Measurements from ENCODE around the gene ERBIN.
"Not testable (repeated sequence)": the region's sequence is repeated elsewhere in the genome, so short reads cannot be mapped to it uniquely, and the experiment has no call there.

The ERBIN gene

DNA sequence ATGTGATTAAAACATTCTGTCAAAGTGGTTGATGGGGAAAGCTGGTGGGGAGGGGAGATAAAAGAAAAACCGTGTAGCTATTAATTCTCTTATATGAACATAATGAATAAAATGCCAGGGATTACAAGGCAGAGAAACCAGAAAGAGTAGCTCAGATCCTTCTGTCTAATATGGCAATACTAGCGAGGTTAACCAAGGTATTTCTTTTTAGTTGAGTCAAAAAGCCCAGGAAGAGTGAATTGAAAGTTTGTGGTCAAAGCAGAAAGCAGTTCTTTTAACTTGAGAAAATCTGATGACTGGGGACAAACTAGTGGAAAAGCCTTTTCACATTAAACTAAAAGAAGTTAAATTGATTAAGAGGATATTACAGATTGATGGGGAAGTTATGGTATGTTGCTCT is 76.0 kb downstream of the ERBIN start:
- DNase-seq (ENCODE audit: low read depth in 2 of 2): no peak

DNA sequence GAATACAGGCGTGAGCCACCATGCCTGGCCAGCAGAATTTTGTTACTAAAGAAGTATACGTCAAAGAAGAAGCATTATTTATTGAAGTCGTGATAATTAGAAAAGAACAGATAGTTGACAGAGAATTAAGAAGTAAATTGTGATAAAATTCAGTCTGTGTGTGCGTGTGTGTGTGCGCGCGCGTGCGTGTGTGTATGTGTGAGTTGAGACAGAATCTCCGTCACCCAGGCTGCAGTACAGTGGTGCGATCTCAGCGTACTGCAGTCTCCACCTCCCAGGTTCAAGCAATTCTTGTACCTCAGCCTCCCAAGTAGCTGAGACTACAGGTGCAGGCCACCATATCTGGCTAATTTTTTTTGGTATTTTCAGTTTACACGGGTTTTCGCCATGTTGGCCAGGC is 77.8 kb downstream of the ERBIN start:
- DNase-seq (ENCODE audit: low read depth in 2 of 2): no peak

DNA sequence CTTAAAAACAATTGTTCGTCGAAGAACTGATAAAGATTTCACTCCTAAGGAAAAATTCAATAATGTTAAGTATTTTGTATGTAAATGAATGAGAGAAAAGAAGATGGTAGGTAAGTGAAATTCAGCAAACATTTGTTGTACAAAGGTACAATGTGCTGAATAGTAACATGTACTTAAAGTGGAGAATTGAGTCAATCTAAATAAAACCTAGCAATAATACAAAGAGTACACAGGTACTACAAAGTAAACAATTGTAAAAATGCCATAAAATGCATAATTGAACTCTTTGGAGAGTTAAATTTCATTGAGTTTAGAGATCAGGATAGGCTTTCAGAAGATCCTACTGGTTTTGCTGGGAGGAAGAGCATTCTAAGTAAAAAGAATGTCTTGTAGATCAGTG is 82.9 kb downstream of the ERBIN start:
- DNase-seq (ENCODE audit: low read depth in 2 of 2): no peak

DNA sequence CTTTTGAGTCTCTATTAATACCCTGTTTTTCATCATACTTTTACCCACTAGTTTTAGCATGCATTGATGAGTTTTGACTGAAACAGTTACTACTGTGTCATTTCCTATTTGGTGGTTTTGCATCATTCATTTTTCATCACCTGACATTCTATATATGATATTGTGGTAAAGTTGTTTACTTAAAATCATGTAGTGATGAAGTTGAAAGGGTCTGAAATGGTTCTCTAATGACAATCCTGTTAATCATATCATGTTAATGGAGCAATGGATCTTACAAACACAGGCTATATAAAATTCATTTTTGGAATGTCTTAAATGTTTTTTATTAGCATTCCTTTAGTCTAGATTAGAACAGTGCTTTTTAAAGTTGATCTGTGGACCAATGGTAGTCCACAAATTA is 84.1 kb downstream of the ERBIN start:
- DNase-seq (ENCODE audit: low read depth in 2 of 2): no peak

DNA sequence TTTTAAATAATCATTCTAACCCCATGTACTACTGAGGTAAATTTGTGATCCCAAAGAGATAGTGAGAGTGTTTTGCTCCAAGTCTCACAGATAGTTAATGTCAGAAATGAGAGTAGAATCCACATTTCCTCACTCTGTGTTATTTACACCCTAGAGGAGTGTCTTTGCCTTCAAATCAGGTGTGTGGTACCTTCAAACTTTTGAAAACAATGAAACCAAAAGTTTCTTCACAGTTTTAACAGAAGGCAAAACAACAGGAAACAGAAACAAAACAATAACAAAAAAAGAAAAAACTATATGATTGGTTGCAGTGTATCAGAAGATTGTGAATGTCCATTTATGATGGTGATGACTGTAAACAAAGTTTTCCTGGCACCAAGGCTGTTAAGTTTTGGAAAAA is 85.9 kb downstream of the ERBIN start:
- no peak for DNase-seq (ENCODE audit: low read depth in 2 of 2)

DNA sequence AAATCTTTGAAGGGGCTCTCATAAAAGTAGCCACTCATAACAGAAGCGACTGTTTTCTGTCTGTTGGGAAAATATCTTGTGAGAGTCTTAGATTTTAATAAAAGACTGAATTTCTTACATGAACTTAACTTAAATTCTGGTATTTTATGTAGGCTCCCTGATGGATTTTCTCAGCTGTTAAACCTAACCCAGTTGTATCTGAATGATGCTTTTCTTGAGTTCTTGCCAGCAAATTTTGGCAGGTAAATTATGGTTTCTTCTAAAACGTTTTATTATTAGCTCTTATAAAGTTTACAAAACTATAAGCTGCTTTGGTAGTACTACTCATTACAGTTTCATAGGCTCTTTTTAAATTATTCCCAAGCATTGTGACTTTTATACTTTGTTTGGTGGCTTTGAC is 87.0 kb downstream of the ERBIN start:
- DNase-seq (ENCODE audit: low read depth in 2 of 2): no peak

DNA sequence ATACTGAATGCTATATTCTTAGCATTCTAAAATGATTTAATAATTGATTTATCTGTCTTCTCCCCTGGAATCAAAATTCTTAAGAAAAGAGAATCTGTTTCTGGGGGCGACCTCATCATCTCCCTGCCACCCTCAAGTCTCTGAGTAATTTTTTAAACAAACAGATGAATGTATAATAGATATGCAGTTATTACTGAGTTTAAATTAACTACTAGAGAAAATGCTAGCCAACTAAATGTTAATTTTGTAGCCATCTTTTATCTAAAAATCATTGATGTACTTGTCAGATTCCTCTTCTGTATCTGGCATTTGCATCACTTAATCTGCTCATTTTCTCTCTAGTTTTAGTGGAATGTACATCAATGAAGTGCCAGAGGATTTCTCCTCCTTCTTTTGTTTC is 87.5 kb downstream of the ERBIN start:
- DNase-seq (ENCODE audit: low read depth in 2 of 2): no peak

DNA sequence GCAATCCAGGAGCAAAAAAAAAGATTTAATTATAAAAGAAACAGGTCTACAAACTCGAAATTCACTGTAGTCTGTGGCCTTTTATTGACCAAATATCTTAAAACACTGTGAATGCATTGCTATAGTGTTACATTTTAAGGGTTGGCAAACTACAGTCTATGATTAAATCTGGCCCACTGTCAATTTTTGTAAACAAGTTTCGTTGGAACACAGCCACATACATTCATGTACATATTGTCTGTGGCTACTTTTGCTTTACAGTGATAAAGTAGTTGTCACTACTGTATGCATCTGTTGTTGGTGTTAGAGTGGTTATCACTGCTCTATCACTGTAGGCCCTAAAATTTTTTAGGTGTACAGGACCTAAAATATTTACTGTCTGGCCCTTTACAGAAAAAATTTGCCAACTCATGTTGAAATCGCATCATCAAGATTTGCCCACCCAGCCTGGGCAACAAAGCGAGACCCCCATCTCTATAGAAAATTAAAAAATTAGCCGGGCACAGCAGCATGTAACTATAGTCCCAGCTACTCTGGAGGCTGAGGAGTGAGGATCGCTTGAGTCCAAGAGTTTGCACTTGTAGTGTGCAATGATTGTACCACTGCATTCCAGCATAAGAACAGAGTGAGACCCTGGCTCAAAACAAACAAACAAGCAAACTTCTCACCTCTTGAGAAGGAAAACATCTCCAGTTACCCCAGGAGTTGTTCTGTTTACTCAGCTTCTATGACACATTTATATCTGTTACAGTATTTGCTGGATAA is 89.0 kb downstream of the ERBIN start:
- DNase-seq (ENCODE audit: low read depth in 2 of 2): no peak

DNA sequence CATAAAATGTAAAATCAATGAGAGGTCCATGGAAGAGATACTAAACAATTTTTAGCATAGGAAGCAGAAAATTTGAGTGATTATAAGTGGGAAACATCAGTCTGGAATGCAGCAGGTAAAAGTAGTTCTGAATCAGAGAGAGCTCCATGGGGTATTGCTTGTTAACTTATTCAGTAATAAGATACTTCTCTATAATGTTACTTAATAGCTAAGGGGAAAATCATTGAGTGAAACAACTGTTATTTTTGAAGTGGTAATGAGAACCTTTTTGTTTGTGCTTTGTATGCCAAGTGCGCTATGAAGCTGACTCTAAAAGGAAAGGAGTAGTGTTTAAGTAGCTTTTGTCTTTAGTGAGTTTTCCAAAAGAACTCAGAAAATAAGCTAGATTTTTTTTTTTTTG is 95.2 kb downstream of the ERBIN start:
- DNase-seq (ENCODE audit: low read depth in 2 of 2): no peak

DNA sequence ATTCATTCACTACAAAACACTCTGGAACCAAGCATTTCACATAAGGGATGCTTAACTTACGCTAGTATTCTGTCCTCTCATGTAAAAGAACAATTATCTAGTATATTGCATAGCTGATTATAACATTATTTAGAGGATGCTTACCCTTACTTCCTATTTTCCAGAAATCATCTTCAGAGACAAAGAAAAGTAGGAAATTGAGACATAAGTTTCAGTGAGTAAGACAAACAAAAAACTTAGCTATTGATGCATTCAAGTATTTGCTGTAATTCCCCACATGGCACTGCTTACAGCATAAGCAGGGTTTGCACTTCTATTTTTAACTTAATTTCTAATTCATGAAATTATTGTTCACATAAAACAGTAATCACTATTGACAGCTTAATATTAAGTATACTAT is 112.9 kb downstream of the ERBIN start:
- no peak for DNase-seq (ENCODE audit: low read depth in 2 of 2)

DNA sequence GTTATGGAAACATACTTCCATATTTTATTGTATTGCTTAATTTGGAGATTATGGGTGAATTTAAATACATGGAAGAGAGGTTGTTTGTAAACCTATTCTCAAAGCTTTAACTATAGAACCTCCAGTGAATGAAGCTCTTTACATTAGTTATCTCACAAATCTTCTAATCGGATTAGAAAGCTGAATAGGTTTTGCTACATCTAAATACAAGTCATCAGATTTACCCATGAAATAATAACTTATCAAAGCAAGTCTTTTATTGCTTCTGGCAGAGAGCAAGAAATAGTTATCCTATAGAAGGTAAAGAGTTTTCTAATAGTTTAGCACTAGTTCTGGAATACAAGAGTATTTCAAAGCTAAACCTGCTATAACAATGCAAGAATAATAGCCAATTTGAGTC is 113.3 kb downstream of the ERBIN start:
- no peak for DNase-seq (ENCODE audit: low read depth in 2 of 2)

DNA sequence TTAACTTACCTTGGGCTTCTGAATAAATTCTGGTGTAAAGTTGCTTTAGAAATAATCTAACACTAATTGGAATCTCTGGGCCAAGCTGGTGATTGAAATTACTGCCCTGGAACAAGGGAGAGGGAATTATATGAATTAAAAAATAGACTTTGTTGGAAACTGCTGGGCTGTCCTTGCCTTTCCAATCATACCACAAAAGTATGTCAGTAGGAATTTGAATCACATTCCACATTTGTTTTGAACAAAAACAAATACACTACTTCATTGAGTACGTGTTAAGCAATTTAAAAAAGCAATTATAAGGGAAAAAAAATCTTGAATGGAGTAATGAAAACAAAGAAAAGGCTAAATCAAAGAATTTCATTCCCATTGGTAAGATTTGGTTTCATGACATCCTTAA is 115.3 kb downstream of the ERBIN start:
- no peak for DNase-seq (ENCODE audit: low read depth in 2 of 2)

DNA sequence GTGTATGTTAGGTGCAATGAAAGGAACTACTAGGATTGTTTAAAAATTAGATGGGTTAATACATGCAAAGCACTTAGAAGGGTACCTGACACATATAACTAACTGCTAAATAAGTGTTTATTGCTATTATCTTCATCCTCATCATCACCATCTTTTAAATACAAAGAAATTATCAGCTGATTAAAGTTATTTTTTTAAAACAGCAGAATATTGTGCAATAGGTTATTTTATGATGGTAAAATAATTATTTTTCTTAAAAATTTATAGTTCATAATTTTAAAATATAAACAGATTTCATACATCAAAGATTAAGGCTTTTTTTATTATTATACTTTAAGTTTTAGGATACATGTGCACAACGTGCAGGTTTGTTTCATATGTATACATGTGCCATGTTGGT is 130.9 kb downstream of the ERBIN start:
- no peak for DNase-seq (ENCODE audit: low read depth in 2 of 2)

DNA sequence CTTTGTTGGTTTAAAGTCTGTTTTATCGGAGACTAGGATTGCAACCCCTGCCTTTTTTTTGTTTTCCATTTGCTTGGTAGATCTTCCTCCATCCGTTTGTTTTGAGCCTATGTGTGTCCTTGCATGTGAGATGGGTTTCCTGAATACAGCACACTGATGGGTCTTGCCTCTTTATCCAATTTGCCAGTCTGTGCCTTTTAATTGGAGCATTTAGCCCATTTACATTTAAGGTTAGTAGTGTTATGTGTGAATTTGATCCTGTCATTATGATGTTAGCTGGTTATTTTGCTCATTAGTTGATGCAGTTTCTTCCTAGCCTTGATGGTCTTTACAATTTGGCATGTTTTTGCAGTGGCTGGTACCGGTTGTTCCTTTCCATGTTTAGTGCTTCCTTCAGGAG is 134.9 kb downstream of the ERBIN start:
- DNase-seq (ENCODE audit: low read depth in 2 of 2): not testable (repeated sequence)

DNA sequence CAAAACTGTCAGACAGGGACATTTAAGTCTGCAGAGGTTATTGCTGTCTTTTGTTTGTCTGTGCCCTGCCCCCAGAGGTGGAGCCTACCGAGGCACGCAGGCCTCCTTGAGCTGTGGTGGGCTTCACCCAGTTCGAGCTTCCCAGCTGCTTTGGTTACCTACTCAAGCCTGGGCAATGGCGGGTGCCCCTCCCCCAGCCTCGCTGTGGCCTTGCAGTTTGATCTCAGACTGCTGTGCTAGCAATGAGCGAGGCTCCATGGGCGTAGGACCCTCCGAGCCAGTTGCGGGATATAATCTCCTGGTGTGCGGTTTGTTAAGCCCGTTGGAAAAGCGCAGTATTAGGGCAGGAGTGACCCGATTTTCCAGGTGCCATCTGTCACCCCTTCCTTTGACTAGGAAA is 136.7 kb downstream of the ERBIN start:
- DNase-seq (ENCODE audit: low read depth in 2 of 2): not testable (repeated sequence)

DNA sequence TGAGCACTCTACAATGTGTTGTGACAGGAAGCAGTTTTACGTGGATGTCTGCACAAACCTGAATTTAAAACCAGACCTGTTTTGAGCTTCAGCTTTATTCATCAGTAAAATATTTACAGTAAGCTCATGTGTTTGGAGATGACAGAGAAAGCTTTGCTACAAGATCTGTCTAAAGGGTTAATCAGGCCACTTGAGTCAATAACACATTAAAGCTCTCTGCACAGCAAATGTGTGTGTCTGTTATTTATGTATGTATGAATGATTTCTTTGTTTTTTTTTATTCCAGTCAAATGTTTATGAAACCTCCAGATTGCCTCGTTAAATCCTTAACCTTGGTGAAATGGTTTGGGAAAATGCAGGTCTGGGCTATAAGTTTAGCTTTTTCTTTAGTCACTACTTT is 140.5 kb downstream of the ERBIN start:
- DNase-seq (ENCODE audit: low read depth in 2 of 2): no peak

DNA sequence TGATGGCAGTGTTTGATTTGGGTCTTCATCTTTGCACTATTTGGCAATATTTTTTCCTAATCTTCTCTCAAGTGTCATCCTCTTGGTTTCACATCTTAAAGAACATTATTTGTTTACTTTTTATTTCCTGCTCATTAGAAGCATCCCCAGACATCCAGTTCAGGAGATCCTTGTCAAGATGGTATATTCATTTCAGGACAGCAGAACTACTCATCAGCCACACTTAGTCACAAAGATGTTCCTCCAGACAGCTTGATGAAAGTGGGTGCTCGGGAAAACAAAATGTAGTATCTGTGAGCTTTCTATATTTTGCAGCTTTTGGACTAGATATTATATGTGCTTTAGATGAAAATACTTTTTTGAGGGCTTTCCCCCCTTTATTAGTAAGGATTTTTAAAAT is 145.7 kb downstream of the ERBIN start:
- no peak for DNase-seq (ENCODE audit: low read depth in 2 of 2)

DNA sequence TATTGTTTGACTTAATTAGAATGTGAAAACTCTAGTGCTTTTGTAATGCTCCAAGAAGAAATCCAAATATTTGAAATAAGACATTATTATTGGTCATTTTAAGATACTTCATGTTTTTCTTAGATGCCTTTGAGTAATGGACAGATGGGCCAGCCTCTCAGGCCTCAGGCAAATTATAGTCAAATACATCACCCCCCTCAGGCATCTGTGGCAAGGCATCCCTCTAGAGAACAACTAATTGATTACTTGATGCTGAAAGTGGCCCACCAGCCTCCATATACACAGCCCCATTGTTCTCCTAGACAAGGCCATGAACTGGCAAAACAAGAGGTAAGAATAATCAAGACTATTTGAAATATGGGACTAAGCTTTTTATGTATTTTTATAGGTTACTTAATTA is 148.5 kb downstream of the ERBIN start:
- no peak for DNase-seq (ENCODE audit: low read depth in 2 of 2)

DNA sequence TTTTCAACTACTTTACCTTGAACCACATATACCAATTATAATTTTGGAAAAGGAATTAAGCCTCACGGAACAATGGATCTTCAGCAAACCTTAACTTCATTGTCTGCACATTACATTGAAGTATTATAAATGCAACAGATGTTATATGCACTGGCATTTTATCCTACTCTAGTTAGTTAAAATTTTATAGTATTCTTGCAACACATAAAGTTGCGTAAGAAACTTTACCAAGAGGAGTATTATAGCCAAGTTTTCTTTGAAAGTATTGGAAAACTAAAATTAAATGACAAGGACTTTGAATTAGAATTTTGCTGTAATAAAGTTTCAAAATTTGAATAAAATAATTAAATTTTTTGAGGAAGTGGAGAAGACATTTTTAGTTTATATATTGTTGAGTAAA is 154.3 kb downstream of the ERBIN start:
- DNase-seq (ENCODE audit: low read depth in 2 of 2): no peak

DNA sequence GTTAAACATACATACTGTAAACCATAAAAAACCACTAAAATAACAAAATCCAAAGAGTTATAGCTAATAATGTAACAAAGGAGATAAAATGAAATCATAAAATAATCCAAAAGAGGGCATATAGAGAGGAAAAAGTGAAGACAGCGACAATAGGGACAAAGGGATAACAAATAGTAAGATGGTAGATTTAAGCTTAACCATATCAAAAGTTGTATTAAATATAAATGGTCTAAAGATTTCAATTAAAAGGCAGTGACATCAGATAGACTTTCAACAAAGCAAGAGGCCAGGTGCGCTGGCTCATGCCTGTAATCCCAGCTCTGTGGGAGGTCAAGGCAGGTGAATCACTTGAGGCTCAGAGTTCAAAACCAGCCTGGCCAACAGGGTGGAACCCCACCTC is 163.0 kb downstream of the ERBIN start:
- DNase-seq (ENCODE audit: low read depth in 2 of 2): no peak

DNA sequence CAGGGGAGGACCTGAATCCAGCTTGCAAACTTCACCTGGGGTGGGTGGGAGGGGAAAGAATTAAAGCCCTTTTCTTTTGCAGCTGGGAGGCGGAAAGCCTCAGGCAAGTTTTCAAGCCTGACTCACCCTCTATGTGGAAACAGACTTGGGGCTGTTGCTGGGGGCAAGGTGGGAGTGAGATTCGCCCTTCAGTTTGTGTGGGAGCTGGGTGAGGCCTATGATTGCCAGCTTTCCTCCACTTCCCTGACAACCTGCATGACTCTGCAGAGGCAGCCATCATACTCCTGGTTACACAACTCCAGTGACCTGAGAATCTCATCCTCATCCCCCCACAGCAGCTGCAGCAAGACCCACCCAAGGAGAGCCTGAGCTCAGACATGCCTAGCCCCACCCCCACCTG is 174.5 kb downstream of the ERBIN start:
- DNase-seq (ENCODE audit: low read depth in 2 of 2): no peak

DNA sequence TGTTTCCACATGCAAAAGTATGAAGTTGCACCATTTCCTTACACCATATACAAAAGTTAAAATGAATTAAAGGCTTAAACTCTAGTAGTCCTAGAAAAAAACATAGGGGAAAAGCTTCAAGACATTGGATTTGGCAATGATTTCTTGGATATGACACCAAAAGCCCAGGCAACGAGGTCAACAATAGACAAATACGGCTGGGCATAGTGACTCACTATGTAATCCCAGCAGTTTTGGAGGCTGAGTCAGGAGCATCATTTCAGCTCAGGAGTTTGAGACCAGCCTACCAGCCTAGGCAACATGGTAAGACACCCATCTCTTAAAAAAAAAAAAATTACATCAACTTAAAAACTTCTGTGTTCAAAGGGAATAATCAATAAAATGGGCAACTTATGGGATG is 186.8 kb downstream of the ERBIN start:
- DNase-seq (ENCODE audit: low read depth in 2 of 2): no peak

DNA sequence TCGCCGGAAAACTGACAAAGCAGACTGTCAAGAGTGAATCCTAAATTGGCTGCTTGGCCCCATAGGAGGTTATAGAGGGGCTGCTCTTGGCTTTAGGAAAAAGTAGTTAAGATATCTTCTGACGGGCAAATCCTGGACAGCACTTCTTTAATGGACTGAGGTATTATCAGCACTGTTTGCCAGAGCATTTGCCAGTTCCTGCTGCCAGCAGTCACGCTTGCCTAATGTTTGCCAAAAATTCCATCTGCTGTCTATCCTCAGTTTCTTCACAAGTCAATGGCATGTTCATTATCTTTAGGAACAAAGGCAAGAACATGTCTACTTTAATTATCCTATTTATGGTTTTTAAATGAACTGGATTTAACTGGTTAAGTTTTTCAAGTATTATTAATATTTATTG is 191.9 kb downstream of the ERBIN start:
- no peak for DNase-seq (ENCODE audit: low read depth in 2 of 2)

DNA sequence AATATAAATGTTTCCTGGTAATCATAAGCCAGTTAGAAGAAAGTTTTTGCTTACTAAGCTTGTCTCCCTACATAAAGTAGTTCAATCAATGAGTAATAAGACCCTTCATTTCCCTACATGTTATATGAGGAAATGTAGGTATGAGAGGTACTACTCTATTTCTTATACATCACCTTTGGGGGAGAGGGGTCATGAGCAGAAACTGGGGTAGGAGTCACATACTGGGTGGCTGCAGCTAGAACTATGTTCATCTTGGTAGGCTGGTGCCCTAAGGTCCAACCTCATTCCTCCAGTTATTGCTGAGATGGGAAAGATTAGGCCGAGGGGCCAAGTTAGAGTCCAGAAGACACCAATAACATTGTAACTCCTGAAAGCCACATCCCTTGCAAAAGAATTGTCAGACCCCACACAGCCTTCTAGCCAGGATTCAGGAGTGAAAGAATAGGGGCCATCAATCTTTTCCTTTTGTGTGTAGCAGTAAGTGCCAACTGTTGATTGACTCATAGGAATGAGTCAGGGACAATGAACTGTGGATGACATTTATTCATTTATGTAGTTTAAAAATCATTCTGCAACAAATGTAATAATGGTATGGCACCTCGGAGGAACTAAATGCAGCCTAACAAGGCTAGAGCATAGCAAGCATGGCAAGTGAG is 196.1 kb downstream of the ERBIN start:
- no peak for DNase-seq (ENCODE audit: low read depth in 2 of 2)

Data from stimulated activated CD8-positive, alpha-beta memory T cell treated with anti-CD3 and anti-CD28 coated beads, Interleukin-7, amount 100 ng/mL, for 4 hours (primary cell).